ENCODE results near the gene SERPINI2.

Gene SERPINI2

DNA sequence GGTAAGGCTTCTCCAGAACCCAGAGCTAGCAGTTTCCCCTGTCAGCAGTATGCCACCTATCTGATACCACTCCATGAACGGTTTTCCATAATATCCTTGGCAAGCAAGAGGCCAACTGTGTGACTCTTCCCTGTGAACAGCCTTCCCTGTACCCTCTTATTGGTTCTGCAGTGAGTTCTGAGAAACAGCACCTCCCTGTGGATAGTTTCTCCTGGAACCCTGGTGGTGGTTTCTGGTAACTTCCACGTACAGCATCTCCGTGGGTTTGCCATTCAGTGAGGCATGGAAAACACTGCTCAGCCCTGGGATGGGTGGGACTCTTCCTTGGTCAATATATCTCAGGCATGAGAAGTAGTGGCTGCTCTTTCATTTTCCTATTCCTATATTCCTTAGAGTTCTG, 19.4 kb upstream of the SERPINI2 start:
- DNase-seq (ENCODE audit: low read depth), result no peak

DNA sequence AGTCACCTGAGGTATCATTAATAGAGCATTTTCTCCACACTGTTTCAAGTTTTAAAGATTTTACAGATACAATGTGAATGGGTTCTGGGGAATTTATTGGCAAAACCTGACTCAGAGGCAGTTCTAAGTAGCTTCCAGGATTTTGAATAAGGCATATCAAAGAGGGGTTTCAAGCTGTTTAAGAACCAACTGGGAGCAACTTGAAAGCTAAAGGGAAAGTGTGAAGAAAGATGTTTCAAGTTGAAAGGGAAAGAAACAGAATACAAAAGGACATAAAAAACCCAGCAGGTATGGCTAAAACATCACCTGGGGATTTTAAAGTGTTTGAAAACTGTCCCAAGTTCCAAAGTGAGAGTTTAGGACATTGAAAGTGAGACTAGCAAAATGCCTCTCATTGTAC, 17.8 kb upstream of the SERPINI2 start:
- TF ChIP-seq, protein P1, sequence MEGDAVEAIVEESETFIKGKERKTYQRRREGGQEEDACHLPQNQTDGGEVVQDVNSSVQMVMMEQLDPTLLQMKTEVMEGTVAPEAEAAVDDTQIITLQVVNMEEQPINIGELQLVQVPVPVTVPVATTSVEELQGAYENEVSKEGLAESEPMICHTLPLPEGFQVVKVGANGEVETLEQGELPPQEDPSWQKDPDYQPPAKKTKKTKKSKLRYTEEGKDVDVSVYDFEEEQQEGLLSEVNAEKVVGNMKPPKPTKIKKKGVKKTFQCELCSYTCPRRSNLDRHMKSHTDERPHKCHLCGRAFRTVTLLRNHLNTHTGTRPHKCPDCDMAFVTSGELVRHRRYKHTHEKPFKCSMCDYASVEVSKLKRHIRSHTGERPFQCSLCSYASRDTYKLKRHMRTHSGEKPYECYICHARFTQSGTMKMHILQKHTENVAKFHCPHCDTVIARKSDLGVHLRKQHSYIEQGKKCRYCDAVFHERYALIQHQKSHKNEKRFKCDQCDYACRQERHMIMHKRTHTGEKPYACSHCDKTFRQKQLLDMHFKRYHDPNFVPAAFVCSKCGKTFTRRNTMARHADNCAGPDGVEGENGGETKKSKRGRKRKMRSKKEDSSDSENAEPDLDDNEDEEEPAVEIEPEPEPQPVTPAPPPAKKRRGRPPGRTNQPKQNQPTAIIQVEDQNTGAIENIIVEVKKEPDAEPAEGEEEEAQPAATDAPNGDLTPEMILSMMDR (conservative IDR thresholded peaks at IDR 0.05; ENCODE audit: low read depth, low read length), result no peak
- no peak for DNase-seq (ENCODE audit: low read depth)
- H3K4me3 ChIP-seq (ENCODE audit: low read depth, low read length), result no peak overlapping the region

More for the DNA sequence above, 19.4 kb upstream of the SERPINI2 start:
- H3K4me3 ChIP-seq (ENCODE audit: low read depth, low read length), result no peak overlapping the region
- TF ChIP-seq, protein P1 (conservative IDR thresholded peaks at IDR 0.05; ENCODE audit: low read depth, low read length), result no peak

DNA sequence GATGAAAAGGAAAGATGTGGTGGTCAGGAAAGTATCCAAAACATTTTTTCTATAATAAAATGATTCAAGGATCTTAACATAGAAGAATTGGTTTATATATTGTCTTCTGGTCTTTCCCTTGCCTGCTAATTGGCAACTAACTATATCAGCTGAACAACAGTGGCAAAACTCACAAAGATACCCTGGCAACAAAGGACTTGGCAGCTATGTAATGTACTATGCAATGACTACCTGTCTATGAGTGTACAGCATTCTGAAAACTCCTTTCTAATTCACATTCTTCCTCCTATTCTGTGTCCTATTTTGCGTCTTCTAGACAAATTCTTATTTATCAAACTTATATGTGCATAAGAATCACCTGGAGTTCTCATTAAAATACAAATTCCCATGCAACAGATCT, 15.7 kb upstream of the SERPINI2 start:
- no peak for DNase-seq (ENCODE audit: low read depth)
- TF ChIP-seq, protein P1 (conservative IDR thresholded peaks at IDR 0.05; ENCODE audit: low read depth, low read length), result no peak
- no peak overlapping the region for H3K4me3 ChIP-seq (ENCODE audit: low read depth, low read length)

DNA sequence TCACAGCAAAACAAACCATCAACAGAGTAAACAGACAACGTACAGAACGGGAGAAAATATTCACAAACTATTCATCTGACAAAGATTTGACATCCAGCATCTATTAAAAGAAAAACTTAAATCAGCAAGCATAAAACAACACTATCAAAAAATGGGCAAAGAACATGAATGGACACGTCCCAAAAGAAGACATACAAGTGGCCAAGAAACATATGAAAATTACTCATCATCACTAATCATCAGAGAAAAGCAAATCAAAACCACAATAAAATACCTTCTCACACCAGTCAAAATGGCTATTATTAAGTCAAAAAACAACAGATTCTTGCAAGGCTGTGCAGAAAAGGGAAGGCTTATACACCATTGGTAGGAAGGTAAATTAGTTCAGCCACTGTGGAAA, 13.7 kb upstream of the SERPINI2 start:
- no peak overlapping the region for H3K4me3 ChIP-seq (ENCODE audit: low read depth, low read length)
- no peak for DNase-seq (ENCODE audit: low read depth)
- TF ChIP-seq, protein P1 (conservative IDR thresholded peaks at IDR 0.05; ENCODE audit: low read depth, low read length), result no peak

DNA sequence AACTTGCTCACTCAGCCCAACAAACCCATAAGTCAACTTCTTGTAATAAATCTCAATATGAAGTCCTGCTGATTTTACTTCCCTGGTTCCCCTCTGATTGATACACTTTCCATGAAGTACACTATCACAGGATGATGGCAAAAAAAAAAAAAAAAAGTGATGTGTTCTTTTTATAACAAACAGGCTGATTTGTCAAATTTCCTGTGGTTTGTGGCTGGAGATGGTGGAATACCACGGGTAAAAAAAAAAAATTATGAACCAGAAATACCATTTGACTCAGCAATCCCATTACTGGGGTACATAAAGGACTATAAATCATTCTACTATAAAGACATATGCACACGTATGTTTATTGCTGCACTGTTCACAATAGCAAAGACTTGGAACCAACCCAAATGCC, 10.7 kb upstream of the SERPINI2 start:
- no peak for DNase-seq (ENCODE audit: low read depth)
- H3K4me3 ChIP-seq (ENCODE audit: low read depth, low read length), result no peak overlapping the region
- TF ChIP-seq, protein P1 (conservative IDR thresholded peaks at IDR 0.05; ENCODE audit: low read depth, low read length), result no peak

DNA sequence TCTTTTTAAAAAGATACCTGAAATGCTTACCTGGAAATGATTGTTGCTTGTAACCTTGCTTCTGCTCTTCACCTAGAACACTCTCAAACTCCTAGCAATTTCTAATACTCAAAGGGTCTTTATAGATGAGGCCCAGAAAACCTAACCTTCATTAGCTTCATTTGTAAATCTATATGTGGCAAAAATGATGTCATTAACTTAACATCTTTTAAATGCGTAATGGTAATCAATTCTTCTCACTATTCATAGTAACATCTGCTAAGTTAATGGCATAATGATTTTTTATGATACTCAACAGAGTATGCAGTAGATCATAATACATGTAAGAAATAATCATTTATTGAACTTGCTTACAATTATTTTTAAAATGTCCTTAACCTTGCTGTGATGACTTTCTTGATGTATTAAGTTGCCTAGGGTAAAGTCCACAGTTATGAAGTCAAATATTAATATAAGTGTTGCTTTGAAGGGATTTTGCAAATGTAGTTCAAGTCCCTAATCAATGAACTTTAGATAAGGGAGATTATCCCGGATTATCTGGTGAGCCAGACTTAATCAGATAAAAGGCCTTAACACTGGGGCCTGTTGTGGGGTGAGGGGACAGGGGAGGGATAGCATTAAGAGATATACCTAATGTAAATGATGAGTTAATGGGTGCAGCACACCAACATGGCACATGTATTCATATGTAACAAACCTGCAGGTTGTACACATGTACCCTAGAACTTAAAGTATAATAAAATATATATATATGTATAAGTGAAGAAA, 10.1 kb upstream of the SERPINI2 start:
- TF ChIP-seq, protein P1 (conservative IDR thresholded peaks at IDR 0.05; ENCODE audit: low read depth, low read length), result no peak
- no peak for DNase-seq (ENCODE audit: low read depth)
- H3K4me3 ChIP-seq (ENCODE audit: low read depth, low read length), result no peak overlapping the region

DNA sequence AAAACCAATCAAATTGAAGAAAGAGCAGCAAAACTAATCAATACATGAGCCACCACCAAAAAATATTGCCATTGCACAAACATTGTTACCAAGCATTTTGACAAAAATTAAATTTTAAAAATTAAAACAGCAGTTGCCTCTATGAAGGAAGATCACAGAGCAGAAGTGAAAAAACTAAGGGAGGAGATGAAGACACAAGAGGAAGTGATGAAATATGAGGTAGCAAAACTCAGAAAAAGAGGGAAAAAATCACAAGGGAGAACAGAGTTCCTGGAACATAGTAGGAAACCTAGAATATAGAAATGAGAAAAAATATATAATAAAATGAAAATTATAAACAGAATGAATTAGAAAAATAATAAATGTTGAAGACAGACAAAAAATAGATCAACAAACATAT, 7.3 kb upstream of the SERPINI2 start:
- no peak overlapping the region for H3K4me3 ChIP-seq (ENCODE audit: low read depth, low read length)
- DNase-seq (ENCODE audit: low read depth), result no peak
- TF ChIP-seq, protein P1 (conservative IDR thresholded peaks at IDR 0.05; ENCODE audit: low read depth, low read length), result no peak
